KMS-11 (cell line): ENCODE data around the gene CEP152.

Experiments
- H2AFZ ChIP-seq: fragments of 200-600 bp; sonication (generic); 2 replicates; pipeline ENCODE4 v1.6.1; 2016; ENCODE audit warnings: antibody characterized with exemption, mixed run types, low read depth
- H3K27ac ChIP-seq: fragments of 200-600 bp; sonication (generic); 2 replicates; pipeline ENCODE4 v1.6.1; 2016; ENCODE audit warnings: mild to moderate bottlenecking, mixed run types
- H3K27me3 ChIP-seq: fragments of 200-600 bp; sonication (generic); 2 replicates; pipeline ENCODE4 v1.6.1; 2017; ENCODE audit warnings: mild to moderate bottlenecking, low read depth, mixed run types, moderate library complexity; ENCODE audit not compliant: insufficient read depth
- H3K36me3 ChIP-seq: fragments of 200-600 bp; sonication (generic); 2 replicates; pipeline ENCODE4 v1.6.1; 2017; ENCODE audit warnings: mild to moderate bottlenecking, mixed run types; ENCODE audit not compliant: insufficient read depth
- H3K4me1 ChIP-seq: fragments of 200-600 bp; sonication (generic); 2 replicates; pipeline ENCODE4 v1.6.1; 2016; ENCODE audit warnings: mild to moderate bottlenecking, low read depth, mixed run types; ENCODE audit not compliant: poor library complexity, severe bottlenecking
- H3K4me2 ChIP-seq: fragments of 200-600 bp; sonication (generic); 2 replicates; pipeline ENCODE4 v1.7.0; 2016; ENCODE audit warnings: mild to moderate bottlenecking, mixed run types
- H3K4me3 ChIP-seq: fragments of 200-600 bp; sonication (generic); IDR thresholded peaks from 2 replicates; pipeline ENCODE4 v1.6.1; 2017; ENCODE audit warnings: low read depth, low read length, mixed read lengths; ENCODE audit not compliant: insufficient read depth
- H3K79me2 ChIP-seq: fragments of 200-600 bp; sonication (generic); 2 replicates; pipeline ENCODE4 v1.6.1; 2016; ENCODE audit warnings: low read depth, mixed run types; ENCODE audit not compliant: insufficient read depth
- H3K9ac ChIP-seq: fragments of 200-600 bp; sonication (generic); 2 replicates; pipeline ENCODE4 v1.6.1; 2016; ENCODE audit warnings: mild to moderate bottlenecking, mixed run types
- H4K20me1 ChIP-seq: fragments of 200-600 bp; sonication (generic); 2 replicates; pipeline ENCODE4 v1.6.1; 2016; ENCODE audit warnings: mild to moderate bottlenecking, mixed run types; ENCODE audit not compliant: insufficient read depth
- TF ChIP-seq, protein P1 (sequence below): fragments of 200-600 bp; sonication (generic); conservative IDR thresholded peaks from 2 replicates; pipeline ENCODE4 v1.6.1; 2017; ENCODE audit warnings: low read depth, mild to moderate bottlenecking, antibody characterized with exemption, low read length, moderate library complexity, mixed read lengths

The CEP152 gene

DNA sequence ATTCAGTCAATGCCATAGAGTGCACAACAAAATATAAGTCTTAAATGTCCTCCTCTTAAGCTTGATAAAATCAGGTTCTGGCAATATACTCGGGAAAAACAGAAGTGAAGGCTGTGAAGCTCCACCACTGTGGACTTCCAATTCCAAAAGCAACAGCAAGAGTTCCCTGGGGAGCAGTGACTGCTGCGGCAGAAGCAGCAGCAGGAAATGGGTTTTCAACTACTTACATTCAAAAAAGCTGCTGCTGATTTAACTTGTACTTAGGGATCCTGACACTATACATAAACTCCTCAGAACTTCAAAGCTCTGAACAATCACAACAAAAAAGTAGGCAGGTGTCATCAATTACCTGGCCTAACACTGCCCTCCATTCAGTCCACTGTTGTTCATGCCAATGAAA is 4.7 kb downstream of the CEP152 start:
- Histone ChIP-seq H3K4me3 (no peak overlapping the region), H3K27me3 (no peaks in the 10 kb centered on the region), H3K79me2 (peaks cover 67% of the 10 kb centered on the region), H3K36me3 (no peaks in the 10 kb centered on the region), H3K27ac (no peak overlapping the region), H3K4me1 (peaks cover 55% of the 10 kb centered on the region), H2AFZ (no peak overlapping the region), H4K20me1 (peaks cover 5% of the 10 kb centered on the region; the same call in 1 of the 2 replicates), H3K4me2 (no peak overlapping the region), H3K9ac (no peak overlapping the region)
- TF ChIP-seq, protein P1, sequence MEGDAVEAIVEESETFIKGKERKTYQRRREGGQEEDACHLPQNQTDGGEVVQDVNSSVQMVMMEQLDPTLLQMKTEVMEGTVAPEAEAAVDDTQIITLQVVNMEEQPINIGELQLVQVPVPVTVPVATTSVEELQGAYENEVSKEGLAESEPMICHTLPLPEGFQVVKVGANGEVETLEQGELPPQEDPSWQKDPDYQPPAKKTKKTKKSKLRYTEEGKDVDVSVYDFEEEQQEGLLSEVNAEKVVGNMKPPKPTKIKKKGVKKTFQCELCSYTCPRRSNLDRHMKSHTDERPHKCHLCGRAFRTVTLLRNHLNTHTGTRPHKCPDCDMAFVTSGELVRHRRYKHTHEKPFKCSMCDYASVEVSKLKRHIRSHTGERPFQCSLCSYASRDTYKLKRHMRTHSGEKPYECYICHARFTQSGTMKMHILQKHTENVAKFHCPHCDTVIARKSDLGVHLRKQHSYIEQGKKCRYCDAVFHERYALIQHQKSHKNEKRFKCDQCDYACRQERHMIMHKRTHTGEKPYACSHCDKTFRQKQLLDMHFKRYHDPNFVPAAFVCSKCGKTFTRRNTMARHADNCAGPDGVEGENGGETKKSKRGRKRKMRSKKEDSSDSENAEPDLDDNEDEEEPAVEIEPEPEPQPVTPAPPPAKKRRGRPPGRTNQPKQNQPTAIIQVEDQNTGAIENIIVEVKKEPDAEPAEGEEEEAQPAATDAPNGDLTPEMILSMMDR = no peak

- Histone ChIP-seq H3K79me2 (peaks cover 71% of the 10 kb centered on the region), H3K36me3 (no peaks in the 10 kb centered on the region), H4K20me1 (peaks cover 5% of the 10 kb centered on the region; the same call in 1 of the 2 replicates), H3K4me1 (peaks cover 55% of the 10 kb centered on the region), H3K27ac (no peak overlapping the region), H3K27me3 (no peaks in the 10 kb centered on the region), H2AFZ (no peak overlapping the region), H3K4me2 (no peak overlapping the region), H3K9ac (no peak overlapping the region), H3K4me3 (no peak overlapping the region)
- TF ChIP-seq, protein P1 = no peak
Measured at GRCh38 chr15:48805591-48805990, 5.3 kb downstream of the CEP152 start.

- Histone ChIP-seq H3K4me3 (no peak overlapping the region), H3K27ac (no peak overlapping the region)
Measured at GRCh38 chr15:48803877-48804276, 7.0 kb downstream of the CEP152 start.

GRCh38 chr15:48802867-48803266 is 8.0 kb downstream of the CEP152 start:
- Histone ChIP-seq H3K4me3 (no peak overlapping the region), H3K27me3 (no peaks in the 10 kb centered on the region), H3K27ac (no peak overlapping the region), H3K4me1 (peaks cover 39% of the 10 kb centered on the region), H3K4me2 (peak overlapping the region; percentile 13; the same call in 1 of the 2 replicates), H4K20me1 (peaks cover 5% of the 10 kb centered on the region; the same call in 1 of the 2 replicates), H3K9ac (no peak overlapping the region), H3K36me3 (no peaks in the 10 kb centered on the region), H3K79me2 (peaks cover 60% of the 10 kb centered on the region), H2AFZ (no peak overlapping the region)
- TF ChIP-seq, protein P1 = no peak

More at GRCh38 chr15:48803877-48804276, 7.0 kb downstream of the CEP152 start:
- H3K36me3 ChIP-seq = no peaks in the 10 kb centered on the region
- no peak overlapping the region for H2AFZ ChIP-seq
- peaks cover 68% of the 10 kb centered on the region for H3K79me2 ChIP-seq
- peaks cover 42% of the 10 kb centered on the region for H3K4me1 ChIP-seq
- peaks cover 5% of the 10 kb centered on the region; the same call in 1 of the 2 replicates for H4K20me1 ChIP-seq
- TF ChIP-seq, protein P1 = no peak
- peak overlapping the region; percentile 13; the same call in 1 of the 2 replicates for H3K4me2 ChIP-seq
- H3K9ac ChIP-seq = no peak overlapping the region
- H3K27me3 ChIP-seq = no peaks in the 10 kb centered on the region
